HG03139 (cell line): ENCODE results near the gene PLA2G2D.

ENCODE experiments used
- ATAC-seq: cut with Tn5 transposase; IDR thresholded peaks from one replicate; pipeline ENCODE4 v1.9.1; 2021; ENCODE audit not compliant: unreplicated experiment

The PLA2G2D gene, protein sequence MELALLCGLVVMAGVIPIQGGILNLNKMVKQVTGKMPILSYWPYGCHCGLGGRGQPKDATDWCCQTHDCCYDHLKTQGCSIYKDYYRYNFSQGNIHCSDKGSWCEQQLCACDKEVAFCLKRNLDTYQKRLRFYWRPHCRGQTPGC

DNA sequence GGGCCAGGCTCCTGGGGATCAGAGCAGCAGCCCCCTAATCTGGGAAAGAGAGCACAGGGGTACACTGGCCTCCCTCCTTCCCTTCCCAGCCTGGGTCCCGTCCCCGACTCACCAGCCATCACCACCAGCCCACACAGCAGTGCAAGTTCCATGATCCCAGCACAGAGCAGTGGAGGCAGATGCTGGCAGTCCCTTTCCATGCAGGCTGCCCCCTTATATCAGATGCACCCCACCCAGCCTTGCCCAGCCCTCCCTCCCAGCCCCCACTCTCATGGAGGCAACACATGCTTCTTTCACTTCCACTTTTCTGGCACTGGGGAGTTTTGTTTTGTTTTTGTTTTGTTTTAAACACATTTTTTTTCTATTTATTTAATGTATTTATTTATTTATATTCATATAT, at the start of gene PLA2G2D:
Gene PLA2G2D, minus strand, starts transcription at position 190 of the 400 bp plus-strand sequence. Its CDS starts 38 bp downstream, at position 152.
- no peak for ATAC-seq

DNA sequence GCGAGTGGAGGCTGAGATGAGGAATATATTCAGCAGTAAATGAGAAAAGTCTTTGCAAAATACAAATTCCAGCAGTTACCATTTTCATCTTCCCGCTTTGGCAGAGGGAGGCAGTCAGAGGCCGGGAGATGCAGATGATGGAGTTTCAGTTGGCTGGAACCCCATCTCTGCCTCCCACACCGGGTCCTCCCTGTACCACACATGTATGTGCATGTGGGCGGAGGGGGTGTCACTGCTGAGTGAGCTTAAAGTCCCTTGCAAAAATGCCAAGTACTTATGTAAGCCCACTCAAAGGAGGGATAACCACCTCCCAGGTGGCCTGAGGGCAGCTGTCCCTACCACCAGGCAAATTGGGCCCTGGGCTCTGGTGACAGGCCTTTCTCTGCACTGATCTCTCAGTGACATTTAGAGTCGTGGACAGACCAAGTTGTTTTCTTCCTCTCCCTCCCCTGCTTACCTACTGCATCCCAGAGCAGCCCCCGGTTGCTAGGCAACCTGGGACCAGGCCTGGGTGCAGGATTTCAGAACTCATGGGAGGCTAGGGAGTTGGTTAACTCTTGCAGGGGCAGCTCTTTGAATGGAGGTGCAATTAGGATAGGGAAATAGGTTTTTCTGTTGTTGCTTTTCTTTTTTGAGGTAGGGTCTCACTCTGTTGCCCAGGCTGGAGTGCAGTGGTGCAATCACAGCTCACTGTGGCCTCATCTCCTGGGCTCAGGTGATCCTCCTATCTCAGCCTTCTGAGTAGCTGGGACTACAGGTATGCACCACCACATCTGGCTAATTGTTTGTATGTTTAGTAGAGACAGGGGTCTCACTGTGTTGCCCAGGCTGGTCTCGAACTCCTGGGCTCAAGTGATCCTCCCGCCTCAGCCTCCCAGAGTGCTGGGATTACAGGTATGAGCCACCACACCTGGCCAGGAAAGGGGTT, 49.5 kb upstream of the PLA2G2D start:
- no peak for ATAC-seq

DNA sequence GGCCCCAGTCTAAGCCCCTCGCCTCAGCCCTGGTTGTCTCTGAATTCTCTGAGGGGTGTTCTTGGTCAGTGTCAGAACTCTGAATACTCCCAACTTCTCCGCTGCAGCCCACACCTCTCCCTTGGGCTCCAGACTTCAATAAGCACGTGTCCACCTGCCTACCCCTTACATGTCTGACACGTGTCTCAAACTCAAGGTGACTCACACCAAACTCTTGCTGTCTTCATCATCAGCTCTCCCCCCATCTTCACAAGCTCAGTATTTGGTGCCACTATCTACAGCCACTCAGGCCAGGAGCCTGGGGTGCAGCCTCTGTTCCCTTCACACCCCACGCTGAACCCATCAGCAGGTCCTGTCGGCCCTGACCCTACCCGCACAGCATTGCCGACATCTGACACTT, 47.8 kb upstream of the PLA2G2D start:
- no peak for ATAC-seq

DNA sequence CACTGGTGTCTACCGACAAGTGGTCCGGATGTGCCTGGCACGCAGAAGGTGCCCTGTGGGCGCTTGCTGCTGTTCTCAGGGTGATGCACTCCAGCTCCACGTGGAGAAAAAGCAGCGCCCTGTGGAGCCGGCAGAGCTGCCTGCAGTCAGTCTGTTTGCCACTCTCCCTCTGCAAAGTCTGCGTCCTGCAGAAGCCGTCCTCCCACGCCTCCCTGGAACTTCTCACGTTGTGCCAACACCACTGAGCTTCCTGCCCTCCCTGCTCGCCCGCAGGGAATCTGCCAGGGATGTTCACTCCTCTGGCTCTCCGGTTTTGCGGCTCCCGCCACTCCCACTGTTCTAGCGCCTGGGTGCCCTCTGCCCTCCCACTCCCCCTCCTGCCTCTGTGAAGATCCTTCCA, 46.7 kb upstream of the PLA2G2D start:
- ATAC-seq, result no peak

DNA sequence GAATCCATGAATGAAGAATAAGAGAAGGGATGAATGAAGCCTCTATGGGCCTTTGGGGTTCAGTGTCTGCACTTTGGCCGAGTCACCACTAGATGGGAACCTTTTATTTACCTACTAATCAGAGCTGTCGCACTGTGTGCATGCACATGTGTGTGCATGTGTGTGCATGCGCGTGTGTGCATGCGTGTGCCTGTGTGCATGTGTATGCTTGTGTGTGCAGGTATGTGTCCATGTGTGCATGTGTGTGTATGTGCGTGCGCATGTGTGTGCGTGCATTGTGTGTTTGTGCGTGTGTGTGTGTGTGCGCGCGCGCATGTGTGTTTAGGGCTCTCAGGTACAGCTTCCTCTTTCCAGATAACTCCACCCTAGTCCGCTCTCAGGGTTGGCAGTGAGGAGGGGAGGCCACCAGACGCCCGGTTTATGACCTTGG, 46.2 kb upstream of the PLA2G2D start:
- ATAC-seq, result no peak

DNA sequence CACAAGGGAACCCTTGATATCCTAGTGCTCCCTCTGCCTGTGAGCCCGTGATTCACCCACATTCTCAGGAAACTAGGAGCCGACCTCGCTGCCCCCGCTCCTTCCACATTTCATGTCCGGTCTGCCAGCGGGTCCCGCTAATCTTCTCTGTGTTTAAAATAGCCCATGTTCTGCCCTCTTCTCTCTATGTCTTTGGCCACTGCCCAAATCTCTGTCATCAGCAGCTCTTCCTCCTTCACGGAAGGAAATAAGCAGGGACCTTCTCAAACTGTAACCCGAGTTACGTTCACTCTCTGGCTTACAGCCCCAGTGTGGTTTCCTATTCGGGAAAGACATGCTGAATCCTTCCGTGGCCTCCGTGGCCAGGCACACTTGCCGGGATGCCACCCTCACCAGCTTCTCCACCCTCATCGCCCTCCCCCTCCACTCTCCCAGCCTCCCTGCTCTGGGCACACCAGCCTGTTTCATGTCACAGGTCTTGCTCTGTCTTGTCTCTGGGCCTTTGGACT, 45.4 kb upstream of the PLA2G2D start:
- ATAC-seq, result no peak

DNA sequence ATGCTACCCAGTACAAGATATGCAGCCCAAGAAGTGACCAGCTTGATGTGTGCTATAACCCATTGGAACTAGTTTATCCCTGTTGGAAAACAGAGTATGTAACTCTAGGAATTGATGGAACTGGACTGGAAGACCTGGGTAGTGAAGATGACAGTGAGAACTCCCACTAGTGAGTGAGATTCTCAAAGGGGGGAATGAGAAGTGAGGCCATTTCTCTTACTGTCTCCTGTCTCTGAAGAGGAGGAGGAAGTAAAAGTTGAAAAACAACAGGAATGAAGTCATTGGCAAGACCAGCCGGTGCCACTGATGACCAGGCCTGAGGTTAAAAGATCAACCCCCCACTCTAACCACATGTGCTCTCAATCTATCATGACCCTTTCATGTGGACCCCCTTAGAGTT, 40.7 kb upstream of the PLA2G2D start:
- ATAC-seq, result no peak

DNA sequence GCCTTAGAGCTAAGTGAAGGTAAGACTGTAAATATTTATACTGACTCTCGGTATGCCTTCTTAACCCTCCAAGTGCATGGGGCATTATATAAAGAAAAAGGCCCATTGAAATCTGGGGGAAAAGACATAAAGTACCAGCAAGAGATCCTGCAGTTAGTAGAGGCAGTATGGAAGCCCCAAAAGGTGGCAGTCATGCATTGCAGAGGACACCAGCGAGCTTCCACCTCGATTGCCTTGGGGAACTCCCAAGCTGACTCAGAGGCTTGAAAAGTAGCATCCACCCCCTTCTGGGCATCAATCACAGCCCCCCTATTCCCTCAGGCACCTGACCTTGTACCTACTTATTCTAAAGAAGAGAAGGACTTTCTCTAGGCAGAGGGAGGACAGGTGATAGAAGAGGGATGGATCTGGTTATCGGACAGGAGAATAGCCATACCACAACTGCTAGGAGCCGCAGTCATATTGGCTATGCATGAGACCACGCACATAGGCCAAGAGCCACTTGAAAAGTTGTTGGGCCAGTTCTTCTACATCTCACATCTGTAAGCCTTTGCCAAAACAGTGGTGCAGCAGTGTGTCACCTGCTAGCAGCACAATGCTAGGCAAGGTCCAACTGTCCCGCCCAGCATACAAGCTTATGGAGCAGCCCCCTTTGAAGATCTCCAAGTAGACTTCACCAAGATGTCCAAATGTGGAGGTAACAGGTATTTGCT, 39.2 kb upstream of the PLA2G2D start:
- no peak for ATAC-seq

DNA sequence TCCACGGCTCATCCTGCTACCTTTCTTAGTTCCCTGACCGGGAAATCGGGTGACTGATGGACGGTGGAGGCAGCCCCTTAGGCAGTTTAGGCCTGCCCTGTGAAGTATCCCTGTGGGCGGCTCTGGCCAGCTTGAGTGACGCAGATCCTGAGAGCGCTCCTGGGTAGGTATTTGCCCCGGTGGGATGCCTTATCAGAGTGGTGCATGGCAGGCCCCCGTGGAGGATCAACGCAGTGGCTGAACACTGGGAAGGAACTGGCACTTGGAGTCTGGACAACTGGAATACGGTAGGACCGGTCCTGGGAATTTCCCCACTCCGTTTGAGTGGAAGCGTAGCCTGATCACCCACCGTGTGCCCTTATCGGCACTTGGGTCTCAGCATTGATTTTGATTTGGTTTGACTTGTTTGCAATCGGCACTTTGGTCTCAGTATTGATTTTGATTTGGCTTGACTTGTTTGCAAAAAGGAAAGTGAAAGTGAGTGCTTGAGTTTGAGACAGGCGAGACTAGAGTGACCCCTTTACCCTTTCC, 35.0 kb upstream of the PLA2G2D start:
- no peak for ATAC-seq

DNA sequence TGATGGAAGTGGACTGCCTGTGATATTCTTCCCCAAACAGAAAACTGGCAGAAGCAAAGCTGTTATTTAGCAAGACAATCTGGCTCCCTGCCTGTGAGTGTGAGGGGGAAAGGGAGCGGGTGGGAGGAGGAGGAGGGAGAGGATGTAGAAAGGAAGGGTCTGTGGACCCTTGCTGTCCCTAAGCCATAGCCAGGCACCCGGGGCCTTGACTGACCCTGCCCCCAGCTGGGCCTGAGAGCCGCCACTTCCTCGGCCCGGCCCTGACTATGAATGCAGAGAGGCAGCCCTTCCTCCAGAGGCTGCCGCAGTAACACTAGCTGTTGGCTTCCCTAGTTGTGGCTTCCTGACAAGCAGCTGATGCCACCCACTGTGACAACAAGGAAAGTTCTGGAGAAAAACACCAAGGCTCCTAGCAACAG, 33.7 kb upstream of the PLA2G2D start:
- ATAC-seq, result no peak

DNA sequence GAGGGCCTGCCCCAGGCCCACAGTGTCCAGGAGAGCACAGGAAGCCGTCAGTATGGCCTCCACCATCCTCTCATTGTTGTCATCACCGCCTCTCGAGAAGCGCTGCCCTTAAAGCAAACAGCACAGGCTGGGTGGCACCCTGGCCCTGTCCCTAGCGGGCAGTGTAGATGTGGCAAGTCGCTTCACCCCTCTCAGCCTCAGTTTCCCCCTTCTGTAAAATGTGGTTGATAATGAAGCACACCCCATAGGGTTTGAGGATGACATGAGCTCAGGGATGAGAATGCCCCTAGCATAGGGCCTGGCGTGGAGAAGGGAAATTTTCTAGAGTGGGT, 33.2 kb upstream of the PLA2G2D start:
- ATAC-seq, result no peak

DNA sequence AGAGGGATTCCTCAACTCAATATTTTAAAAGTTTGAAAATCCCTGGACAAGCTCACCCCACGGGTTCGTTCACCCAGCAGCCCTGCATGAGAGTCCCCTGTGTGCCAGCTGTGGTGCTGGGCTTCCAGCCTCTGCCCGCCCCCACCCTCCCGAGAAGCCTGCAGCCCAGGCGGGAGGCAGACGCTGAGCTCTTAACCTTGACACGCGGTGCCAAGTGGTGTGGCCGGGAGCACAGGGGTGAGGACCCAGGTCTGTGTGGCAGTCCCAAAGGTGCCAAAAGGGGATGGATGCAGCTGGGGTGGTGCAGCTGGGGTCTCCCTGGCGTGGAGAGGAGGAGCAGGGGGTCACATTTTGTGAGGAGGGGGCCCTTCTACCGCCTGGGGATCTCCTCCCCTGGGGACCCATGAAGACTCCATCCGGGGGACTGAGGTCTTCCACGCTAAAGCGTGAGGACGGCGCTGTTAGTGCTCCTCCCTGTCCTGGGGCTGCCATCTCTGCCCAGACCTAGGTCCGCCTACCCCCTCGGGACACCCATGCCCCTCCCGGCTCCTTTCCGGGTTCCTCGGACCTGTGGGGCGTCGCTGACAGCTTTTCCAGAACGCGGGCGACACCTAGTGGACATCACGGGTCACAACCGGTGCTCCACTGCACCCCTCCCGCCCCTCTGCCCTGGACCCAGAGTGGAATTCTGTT, 32.7 kb upstream of the PLA2G2D start:
- ATAC-seq, result no peak

DNA sequence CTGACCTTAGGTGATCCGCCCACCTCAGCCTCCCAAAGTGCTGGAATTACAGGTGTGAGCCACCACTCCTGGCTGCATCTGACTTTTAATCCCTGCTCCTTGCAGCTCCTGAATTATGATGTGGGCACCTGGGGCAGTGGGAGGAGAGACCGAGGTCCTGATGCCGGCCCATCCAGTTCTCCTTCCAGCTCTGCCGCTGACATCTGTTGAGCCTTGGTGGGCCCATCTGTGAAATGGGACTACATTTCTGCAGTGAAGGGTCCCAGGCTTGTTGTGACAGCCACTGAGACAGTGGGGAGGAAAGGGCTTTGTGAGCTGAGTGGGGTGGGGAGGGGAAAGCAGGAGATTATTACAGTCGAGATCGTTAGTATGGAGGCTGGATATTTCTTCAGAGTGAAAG, 31.6 kb upstream of the PLA2G2D start:
- ATAC-seq, result no peak

DNA sequence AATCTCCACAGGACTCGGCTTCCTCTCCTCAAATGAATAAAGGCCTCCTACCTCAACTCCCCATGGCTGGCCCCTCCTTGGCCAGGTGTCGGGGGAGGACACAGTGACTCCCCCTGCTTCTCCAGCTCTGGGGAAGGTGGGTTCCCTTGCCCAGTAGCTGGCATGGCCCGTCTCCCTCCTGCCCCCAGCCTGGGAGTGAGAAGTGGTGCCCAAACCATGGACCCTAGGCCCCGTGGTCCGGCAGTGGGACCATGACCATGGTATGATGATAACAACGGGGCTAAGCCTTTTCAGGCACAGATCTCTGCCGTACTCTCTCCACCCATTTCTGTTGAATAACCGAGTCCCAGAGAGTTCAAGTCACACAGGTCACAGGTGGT, 31.0 kb upstream of the PLA2G2D start:
- no peak for ATAC-seq

DNA sequence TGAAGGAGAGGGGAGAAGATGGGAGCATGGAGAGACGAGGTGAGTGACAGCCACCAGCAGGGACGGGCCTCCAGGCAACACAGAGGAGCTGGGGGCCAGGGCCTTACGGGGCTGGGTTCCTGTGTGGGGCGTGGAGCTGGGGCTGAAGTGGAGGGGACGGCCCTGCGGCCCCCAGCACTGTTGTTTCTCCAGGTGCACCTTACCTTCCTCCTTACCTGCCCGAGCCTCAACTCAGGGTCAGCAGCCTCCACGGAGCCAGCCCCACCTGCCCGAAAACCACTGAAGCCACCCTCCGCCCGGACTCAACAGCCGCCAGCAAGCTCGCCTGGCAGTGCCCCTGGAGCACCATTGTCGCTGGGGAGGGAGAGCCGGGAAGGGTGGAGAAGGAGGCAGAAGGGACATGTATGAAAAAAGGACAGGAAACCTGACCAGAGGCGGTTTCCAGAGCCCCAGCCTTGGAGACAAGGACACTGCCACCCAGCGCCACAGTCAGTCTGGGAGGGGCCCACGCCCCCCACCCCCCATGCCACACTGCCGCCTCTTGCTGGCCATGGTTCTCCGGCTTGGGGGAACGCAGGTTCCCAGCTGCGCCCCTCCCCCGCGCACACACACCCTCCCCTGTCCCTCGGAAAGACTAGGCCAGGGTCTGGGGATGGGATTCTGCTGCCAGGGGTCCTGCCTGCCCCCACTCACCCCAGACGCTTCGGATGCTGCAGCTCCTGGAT, 30.4 kb upstream of the PLA2G2D start:
- ATAC-seq, result no peak

DNA sequence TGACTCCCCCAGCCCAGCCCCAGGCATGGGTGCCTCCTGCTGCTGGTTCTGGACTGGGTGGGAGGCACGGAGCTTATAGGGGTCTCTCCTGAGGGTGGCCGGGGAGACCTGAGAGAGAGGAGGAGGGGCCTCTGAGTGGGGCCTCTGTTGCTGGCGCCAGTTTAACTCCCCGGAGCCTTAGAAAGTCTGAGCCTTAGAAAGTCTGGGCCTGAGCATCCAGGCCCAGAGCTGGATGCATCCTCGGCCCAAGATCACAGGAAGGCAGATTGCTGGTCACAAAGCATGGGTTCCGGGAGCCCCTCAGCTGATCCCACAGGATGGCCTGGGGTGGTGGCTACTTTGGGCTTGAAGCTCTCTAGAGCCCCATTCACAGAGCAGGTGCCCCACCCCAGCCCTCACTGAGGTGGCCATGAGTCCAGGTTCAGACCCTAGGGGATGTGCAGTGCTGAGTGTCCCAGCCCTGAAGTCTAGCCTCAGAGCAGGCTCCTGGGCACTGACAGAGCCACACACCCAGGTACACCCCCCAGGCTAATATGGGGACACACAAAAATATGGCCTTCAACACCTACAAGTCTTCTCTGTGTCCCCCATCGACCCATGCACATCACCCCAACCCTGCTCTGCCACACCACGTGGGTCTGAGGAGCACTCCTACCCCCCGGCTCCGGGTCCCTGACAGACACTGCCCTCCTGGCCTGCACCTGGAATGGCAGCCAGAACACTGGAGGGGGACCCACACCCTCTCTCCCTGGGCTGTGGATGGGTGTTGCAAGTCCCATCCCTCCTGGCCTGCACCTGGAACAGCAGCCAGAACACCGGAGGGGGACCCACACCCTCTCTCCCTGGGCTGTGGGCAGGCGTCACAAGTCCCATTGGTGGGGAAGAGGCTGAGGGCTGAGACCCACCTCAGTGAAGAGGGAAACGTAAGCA, 29.5 kb upstream of the PLA2G2D start:
- no peak for ATAC-seq

DNA sequence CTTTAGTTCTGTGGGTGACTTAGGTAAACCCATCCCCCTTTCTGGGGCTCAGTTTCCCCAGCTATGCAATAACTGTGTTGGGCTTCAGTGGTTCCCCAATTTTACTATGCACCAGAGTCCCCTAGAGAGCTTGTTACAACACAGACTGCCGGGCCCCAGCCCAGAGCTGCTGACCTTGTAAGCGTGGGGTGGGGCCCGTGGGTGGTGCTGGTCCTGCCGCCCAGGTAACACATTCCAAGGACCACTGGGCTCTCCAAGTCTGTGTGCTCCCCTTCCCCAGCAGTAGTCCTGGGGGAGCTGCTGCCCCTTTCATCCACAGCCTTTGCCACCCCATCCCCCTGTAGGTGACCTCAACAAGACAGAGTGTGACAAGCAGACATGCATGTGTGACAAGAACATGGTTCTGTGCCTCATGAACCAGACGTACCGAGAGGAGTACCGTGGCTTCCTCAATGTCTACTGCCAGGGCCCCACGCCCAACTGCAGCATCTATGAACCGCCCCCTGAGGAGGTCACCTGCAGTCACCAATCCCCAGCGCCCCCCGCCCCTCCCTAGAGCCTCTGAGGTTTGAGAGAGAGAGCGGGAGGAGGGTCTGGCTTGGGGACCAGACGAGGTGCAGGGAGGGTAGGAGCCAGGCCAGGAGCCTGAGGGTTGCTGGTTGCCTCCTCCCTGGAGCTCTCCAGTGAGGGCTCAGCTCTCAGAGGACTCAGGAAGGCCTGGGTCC, 28.7 kb upstream of the PLA2G2D start:
- no peak for ATAC-seq

DNA sequence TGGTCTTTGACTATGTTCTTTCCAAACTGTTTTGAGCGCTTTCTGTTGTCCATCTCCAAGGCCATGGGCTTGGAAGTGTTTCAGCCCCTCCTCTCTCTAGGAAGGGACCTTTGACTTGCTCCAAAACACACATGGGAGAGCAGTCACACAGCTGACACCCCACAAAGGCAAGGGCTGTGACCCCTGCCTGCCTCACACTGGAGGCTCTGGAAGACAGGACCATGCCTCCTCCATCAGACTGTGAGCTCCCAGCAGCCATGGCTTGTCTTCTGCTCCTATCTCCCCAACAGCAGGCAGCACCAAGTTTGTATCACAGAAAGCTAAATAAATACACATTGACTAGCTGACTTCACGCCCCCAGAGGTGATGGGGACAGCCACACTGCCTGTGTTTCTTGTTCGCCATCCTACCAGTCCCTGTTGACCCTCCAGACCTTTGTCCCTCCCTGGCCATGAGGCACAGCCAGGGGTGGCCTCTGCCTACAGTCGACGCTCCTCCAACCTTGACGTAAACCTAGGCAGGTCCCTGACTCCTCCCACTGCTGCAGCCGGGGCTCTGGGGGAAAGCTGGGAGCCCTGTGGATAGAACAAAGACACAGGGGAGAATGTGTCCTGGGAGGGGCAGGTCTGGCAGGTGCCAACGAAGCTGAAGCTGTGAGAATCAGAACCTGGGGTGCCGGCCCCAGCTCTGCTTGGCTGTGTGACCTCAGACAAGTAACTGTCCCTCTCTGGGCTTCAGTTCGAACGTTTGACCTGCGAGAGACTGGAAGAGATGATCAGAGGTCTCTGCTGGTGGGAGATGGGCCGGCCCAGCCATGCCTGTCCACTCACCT, 24.6 kb upstream of the PLA2G2D start:
- ATAC-seq, result no peak
